ENCODE results near the gene CNBP.
A peak's percentile ranks its signal among the peaks of the same experiment; 100 is the strongest.
"Not testable (repeated sequence)": the region's sequence is repeated elsewhere in the genome, so short reads cannot be mapped to it uniquely, and the experiment has no call there.

Gene CNBP

GRCh38 chr3:129185783-129186182 lies 2.1 kb upstream of the CNBP start:
- no peak for DNase-seq

- DNase-seq = not testable (repeated sequence)
Observed at GRCh38 chr3:129184784-129185542, 1.3 kb upstream of the CNBP start.

- peak in 4 of 56 donors; percentile 32 to 58 (median 54) for DNase-seq
Observed at GRCh38 chr3:129184396-129184657, 631 bp upstream of the CNBP start.

GRCh38 chr3:129182390-129183185 lies 1.1 kb downstream of the CNBP start:
- DNase-seq = peak in 1 of 56 donors; percentile 37

- DNase-seq = no peak
Observed at GRCh38 chr3:129181819-129182218, 1.9 kb downstream of the CNBP start.

GRCh38 chr3:129180461-129180860 lies 3.2 kb downstream of the CNBP start:
- no peak for DNase-seq

GRCh38 chr3:129176051-129176450 lies 7.6 kb downstream of the CNBP start:
- no peak for DNase-seq

- DNase-seq = no peak
Observed at GRCh38 chr3:129173725-129174124, 10.0 kb downstream of the CNBP start.

GRCh38 chr3:129173206-129173605 lies 10.5 kb downstream of the CNBP start:
- no peak for DNase-seq

GRCh38 chr3:129166579-129167332 lies 16.9 kb downstream of the CNBP start:
- no peak for DNase-seq

- DNase-seq = not testable (repeated sequence)
Observed at GRCh38 chr3:129165594-129165993, 18.1 kb downstream of the CNBP start.

- no peak for DNase-seq
Observed at GRCh38 chr3:129164500-129164899, 19.2 kb downstream of the CNBP start.

GRCh38 chr3:129162729-129163579 lies 20.7 kb downstream of the CNBP start:
- DNase-seq = no peak

- DNase-seq = peak in 3 of 56 donors; percentile 5 to 18 (median 10)
Observed at GRCh38 chr3:129161860-129162271, 21.8 kb downstream of the CNBP start.

- DNase-seq = peak; percentile 47 to 95 (median 86)
Observed at GRCh38 chr3:129160891-129161859, 22.5 kb downstream of the CNBP start, which contains the start of gene ISY1. Gene ISY1 (minus strand): TSS chr3:129161063. CDS start chr3:129160975, 88 bp downstream.

GRCh38 chr3:129144786-129145185 lies 38.9 kb downstream of the CNBP start:
- DNase-seq = no peak

GRCh38 chr3:129141011-129141410 lies 42.7 kb downstream of the CNBP start:
- DNase-seq = not testable (repeated sequence)

- DNase-seq = no peak
Observed at GRCh38 chr3:129139911-129140310, 43.8 kb downstream of the CNBP start.

GRCh38 chr3:129136275-129136674 lies 47.4 kb downstream of the CNBP start:
- DNase-seq = not testable (repeated sequence)

Measured in nucleus accumbens (tissue), 56 donors.